DND-41 (cell line): ENCODE data around the gene RPS17.

Experiments used
- CTCF ChIP-seq: IDR thresholded peaks from 2 replicates; pipeline ENCODE4 v1.5.1; 2012; ENCODE audit warnings: borderline replicate concordance, low read length, moderate library complexity, mild to moderate bottlenecking; ENCODE audit not compliant: poor library complexity, severe bottlenecking; ENCODE audit errors: extremely low read depth
- EZH2 ChIP-seq: IDR thresholded peaks from 3 replicates; pipeline ENCODE4 v1.6.1; 2012; ENCODE audit warnings: borderline replicate concordance, low read depth, mild to moderate bottlenecking, moderate library complexity, low read length, inconsistent platforms; ENCODE audit not compliant: severe bottlenecking

GRCh38 chr15:82535566-82536408, 4.5 kb downstream of the RPS17 start:
- TF ChIP-seq CTCF, result no peak
- no peak for TF ChIP-seq EZH2
